Measurements from ENCODE around the gene USP7.

The USP7 gene

GRCh38 chr16:8899709-8900317 is 63.9 kb downstream of the USP7 start:
- no peak for DNase-seq (ENCODE audit: low spot score)

- DNase-seq (ENCODE audit: low spot score): no peak
Observed at GRCh38 chr16:8898660-8899318, 64.9 kb downstream of the USP7 start.

- DNase-seq (ENCODE audit: low spot score): no peak
Observed at GRCh38 chr16:8894736-8895334, 68.9 kb downstream of the USP7 start.

- no peak for DNase-seq (ENCODE audit: low spot score)
Observed at GRCh38 chr16:8893976-8894690, 69.6 kb downstream of the USP7 start.

- no peak for DNase-seq (ENCODE audit: low spot score)
Observed at GRCh38 chr16:8893426-8893825, 70.3 kb downstream of the USP7 start.

- no peak for DNase-seq (ENCODE audit: low spot score)
Observed at GRCh38 chr16:8892101-8892575, 71.6 kb downstream of the USP7 start.

GRCh38 chr16:8890549-8890921 is 73.2 kb downstream of the USP7 start:
- DNase-seq (ENCODE audit: low spot score): no peak

- DNase-seq (ENCODE audit: low spot score): no peak
Observed at GRCh38 chr16:8889893-8890548, 73.7 kb downstream of the USP7 start.

- no peak for DNase-seq (ENCODE audit: low spot score)
Observed at GRCh38 chr16:8888951-8889892, 74.5 kb downstream of the USP7 start.

- DNase-seq (ENCODE audit: low spot score): peak; percentile 74
Observed at GRCh38 chr16:8887952-8888560, 75.7 kb downstream of the USP7 start.

- DNase-seq (ENCODE audit: low spot score): no peak
Observed at GRCh38 chr16:8887431-8887765, 76.3 kb downstream of the USP7 start.

GRCh38 chr16:8886593-8887430 is 76.9 kb downstream of the USP7 start:
- DNase-seq (ENCODE audit: low spot score): no peak

GRCh38 chr16:8885674-8886592 is 77.8 kb downstream of the USP7 start:
- DNase-seq (ENCODE audit: low spot score): peak; percentile 48

GRCh38 chr16:8882725-8883377 is 80.9 kb downstream of the USP7 start:
- no peak for DNase-seq (ENCODE audit: low spot score)

GRCh38 chr16:8882041-8882617 is 81.6 kb downstream of the USP7 start, which contains the start of gene LITAFD:
Gene LITAFD (plus strand): TSS chr16:8882351. CDS start chr16:8884356, 2,005 bp downstream.
- no peak for DNase-seq (ENCODE audit: low spot score)

GRCh38 chr16:8880839-8881510 is 82.7 kb downstream of the USP7 start:
- DNase-seq (ENCODE audit: low spot score): no peak

- peak; percentile 82 for DNase-seq (ENCODE audit: low spot score)
Observed at GRCh38 chr16:8878523-8878911, 85.2 kb downstream of the USP7 start.
